ENCODE data around the gene CCDC144A.
"Not testable (repeated sequence)": the region's sequence is repeated elsewhere in the genome, so short reads cannot be mapped to it uniquely, and the experiment has no call there.

GRCh38 chr17:16745492-16746203, 55.6 kb downstream of the CCDC144A start:
- TF ChIP-seq, protein P1, sequence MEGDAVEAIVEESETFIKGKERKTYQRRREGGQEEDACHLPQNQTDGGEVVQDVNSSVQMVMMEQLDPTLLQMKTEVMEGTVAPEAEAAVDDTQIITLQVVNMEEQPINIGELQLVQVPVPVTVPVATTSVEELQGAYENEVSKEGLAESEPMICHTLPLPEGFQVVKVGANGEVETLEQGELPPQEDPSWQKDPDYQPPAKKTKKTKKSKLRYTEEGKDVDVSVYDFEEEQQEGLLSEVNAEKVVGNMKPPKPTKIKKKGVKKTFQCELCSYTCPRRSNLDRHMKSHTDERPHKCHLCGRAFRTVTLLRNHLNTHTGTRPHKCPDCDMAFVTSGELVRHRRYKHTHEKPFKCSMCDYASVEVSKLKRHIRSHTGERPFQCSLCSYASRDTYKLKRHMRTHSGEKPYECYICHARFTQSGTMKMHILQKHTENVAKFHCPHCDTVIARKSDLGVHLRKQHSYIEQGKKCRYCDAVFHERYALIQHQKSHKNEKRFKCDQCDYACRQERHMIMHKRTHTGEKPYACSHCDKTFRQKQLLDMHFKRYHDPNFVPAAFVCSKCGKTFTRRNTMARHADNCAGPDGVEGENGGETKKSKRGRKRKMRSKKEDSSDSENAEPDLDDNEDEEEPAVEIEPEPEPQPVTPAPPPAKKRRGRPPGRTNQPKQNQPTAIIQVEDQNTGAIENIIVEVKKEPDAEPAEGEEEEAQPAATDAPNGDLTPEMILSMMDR (conservative IDR thresholded peaks at IDR 0.05; ENCODE audit: low read depth, low read length): not testable (repeated sequence)
- TF ChIP-seq EZH2 (IDR thresholded peaks at IDR 0.05; ENCODE audit: borderline replicate concordance, low read depth, low read length, poor library complexity, severe bottlenecking): not testable (repeated sequence)
